Measurements from ENCODE around the gene BLOC1S3.

GRCh38 chr19:45158503-45159209 is 19.9 kb upstream of the BLOC1S3 start:
- TF ChIP-seq POLR2A (IDR thresholded peaks at IDR 0.05) = no peak
- TF ChIP-seq CTCF (IDR thresholded peaks at IDR 0.05) = no peak
